PC-9 (cell line): Measurements from ENCODE around the gene TMC2. TPM values are rescaled to one million over a fixed set of nuclear protein-coding genes. Genes with fewer than 3 reads are reported as not detected.

Experiments used
- BruUV-seq: library from RNA; stranded (reverse); fragments of 400-500 nt; replicated peaks from 2 replicates; lab custom pipeline; 2021; lab: Mats Ljungman, UMichigan
- CTCF ChIA-PET: fragments of 300-600 bp; sonication (Branson Sonifier 250); formaldehyde crosslinking; loops from one replicate; lab custom pipeline; 2022; ENCODE audit warnings: antibody characterized with exemption; lab: Charles Lee
- POLR2A ChIA-PET: fragments of 300-600 bp; sonication (Branson Sonifier 250); formaldehyde crosslinking; loops from one replicate; lab custom pipeline; 2022; ENCODE audit warnings: antibody characterized with exemption; ENCODE audit not compliant: unreplicated experiment; lab: Charles Lee
- DNase-seq, 2 experiments: peaks; one replicate each; pipeline versions ENCODE4 v3.0.0 to v3.0.0-alpha.2; 2015 to 2022; ENCODE audit warnings: mixed read lengths in 1 of 2
- H2AFZ ChIP-seq: fragments of 200-600 bp; sonication (generic); 2 replicates; pipeline ENCODE4 v1.8.1; 2017; ENCODE audit warnings: antibody characterized with exemption
- H3F3A ChIP-seq: fragments of 200-600 bp; sonication (generic); 2 replicates; pipeline ENCODE4 v1.8.1; 2017; ENCODE audit warnings: antibody characterized with exemption, mild to moderate bottlenecking, low read depth; ENCODE audit not compliant: insufficient read depth
- H3K27ac ChIP-seq: fragments of 200-600 bp; sonication (generic); 2 replicates; pipeline ENCODE4 v1.6.1; 2016; ENCODE audit warnings: mixed run types
- H3K27me3 ChIP-seq: fragments of 200-600 bp; sonication (generic); 2 replicates; pipeline ENCODE4 v1.6.1; 2016; ENCODE audit warnings: low read depth, mixed run types; ENCODE audit not compliant: insufficient read depth
- H3K36me3 ChIP-seq: fragments of 200-600 bp; sonication (generic); 2 replicates; pipeline ENCODE4 v1.6.1; 2016; ENCODE audit warnings: low read depth, mixed run types
- H3K4me1 ChIP-seq: fragments of 200-600 bp; sonication (generic); replicated peaks from 2 replicates; pipeline ENCODE4 v1.6.1; 2016; ENCODE audit warnings: mixed run types; ENCODE audit not compliant: insufficient read depth
- H3K4me2 ChIP-seq: fragments of 200-600 bp; sonication (generic); 2 replicates; pipeline ENCODE4 v1.6.1; 2017; ENCODE audit warnings: mixed run types
- H3K4me3 ChIP-seq: fragments of 200-600 bp; sonication (generic); 2 replicates; pipeline ENCODE4 v1.6.1; 2016; ENCODE audit warnings: mixed run types
- H3K79me2 ChIP-seq: fragments of 200-600 bp; sonication (generic); 2 replicates; pipeline ENCODE4 v1.6.1; 2017; ENCODE audit warnings: low read depth, mixed run types
- H3K9me2 ChIP-seq: fragments of 200-600 bp; sonication (generic); 2 replicates; pipeline ENCODE4 v1.8.1; 2017; ENCODE audit warnings: mild to moderate bottlenecking; ENCODE audit not compliant: insufficient read depth
- H3K9me3 ChIP-seq: fragments of 200-600 bp; sonication (generic); 2 replicates; pipeline ENCODE4 v1.8.1; 2016; ENCODE audit warnings: low read depth; ENCODE audit not compliant: insufficient read depth
- H4K20me1 ChIP-seq: fragments of 200-600 bp; sonication (generic); 2 replicates; pipeline ENCODE4 v1.8.1; 2017; ENCODE audit not compliant: insufficient read depth
- CTCF ChIP-seq: fragments of 200-600 bp; sonication (generic); conservative IDR thresholded peaks from 2 replicates; pipeline ENCODE4 v1.6.1; 2017; ENCODE audit warnings: mixed run types, antibody characterized with exemption, mild to moderate bottlenecking, moderate library complexity
- EZH2 ChIP-seq: fragments of 200-600 bp; sonication (generic); IDR thresholded peaks from 2 replicates; pipeline ENCODE4 v1.8.0; 2017; ENCODE audit warnings: antibody characterized with exemption, low read depth
- intact Hi-C: fragments of 100-400 bp; cut with micrococcal nuclease; formaldehyde crosslinking; loops from one replicate; pipeline ENCODE4 v1.10.0; 2022; ENCODE audit not compliant: unreplicated experiment
- total RNA-seq: library from RNA; stranded (reverse); gene quantifications from 2 replicates; pipeline ENCODE4 v1.2.3, GENCODE V29; 2021

TMC2 gene
- total RNA-seq, 1 experiment from 2014 or later = not detected

GRCh38 chr20:2603816-2604505 is 67.6 kb downstream of the TMC2 start:
- intact Hi-C loops = no loop called here
- TF ChIP-seq CTCF (no peak), EZH2 (no peak)
- no peak for DNase-seq
- peaks cover 9% of the 10 kb centered on the region; the same call in 1 of the 2 replicates for H3K9me3 ChIP-seq
- H3K4me2 ChIP-seq = no peak overlapping the region
- BruUV-seq = no TSS peak
- no peak overlapping the region for H2AFZ ChIP-seq
- no peaks in the 10 kb centered on the region for H3K79me2 ChIP-seq
- H4K20me1 ChIP-seq = no peaks in the 10 kb centered on the region
- ChIA-PET CTCF (no interaction called here), POLR2A (no interaction called here)
- no peaks in the 10 kb centered on the region; the same call in 1 of the 2 replicates for H3K9me2 ChIP-seq
- no peaks in the 10 kb centered on the region for H3K36me3 ChIP-seq
- H3K4me3 ChIP-seq = no peak overlapping the region
- H3F3A ChIP-seq = no peaks in the 10 kb centered on the region
- H3K27ac ChIP-seq = no peak overlapping the region
- H3K27me3 ChIP-seq = 0 out of 2 replicates have a peak, but pooled peaks cover 7% of the 10 kb centered on the region
- H3K4me1 ChIP-seq = peaks cover 12% of the 10 kb centered on the region; the same call in 1 of the 2 replicates

DNA sequence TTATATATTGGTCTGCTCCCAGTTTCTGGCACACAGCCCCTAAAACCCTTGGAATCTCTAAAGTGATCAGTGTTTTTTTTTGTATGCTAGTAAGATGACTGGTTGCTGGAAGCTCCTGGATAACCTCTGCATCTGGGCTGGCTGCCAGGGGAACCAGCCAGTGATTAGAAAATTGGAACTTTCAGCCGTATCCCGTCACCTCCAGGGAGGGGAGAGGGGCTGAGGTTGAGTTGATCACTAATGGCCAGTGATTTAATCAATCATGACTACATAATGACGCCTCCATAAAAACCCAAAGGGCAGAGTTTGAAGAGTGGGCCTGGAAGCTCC is 68.1 kb downstream of the TMC2 start:
- Histone ChIP-seq H3K27ac (no peak overlapping the region), H3K36me3 (no peaks in the 10 kb centered on the region), H3K9me2 (no peaks in the 10 kb centered on the region; the same call in 1 of the 2 replicates), H3K9me3 (peaks cover 9% of the 10 kb centered on the region; the same call in 1 of the 2 replicates), H3F3A (no peaks in the 10 kb centered on the region), H3K4me1 (peaks cover 12% of the 10 kb centered on the region; the same call in 1 of the 2 replicates), H4K20me1 (no peaks in the 10 kb centered on the region), H3K79me2 (no peaks in the 10 kb centered on the region), H3K27me3 (0 out of 2 replicates have a peak, but pooled peaks cover 11% of the 10 kb centered on the region), H3K4me3 (no peak overlapping the region), H3K4me2 (no peak overlapping the region), H2AFZ (no peak overlapping the region)
- CTCF ChIA-PET = no interaction called here
- no peak for TF ChIP-seq CTCF
- TF ChIP-seq EZH2 = no peak
- DNase-seq = no peak
- no TSS peak for BruUV-seq
- POLR2A ChIA-PET = no interaction called here
- intact Hi-C loops = no loop called here

DNA sequence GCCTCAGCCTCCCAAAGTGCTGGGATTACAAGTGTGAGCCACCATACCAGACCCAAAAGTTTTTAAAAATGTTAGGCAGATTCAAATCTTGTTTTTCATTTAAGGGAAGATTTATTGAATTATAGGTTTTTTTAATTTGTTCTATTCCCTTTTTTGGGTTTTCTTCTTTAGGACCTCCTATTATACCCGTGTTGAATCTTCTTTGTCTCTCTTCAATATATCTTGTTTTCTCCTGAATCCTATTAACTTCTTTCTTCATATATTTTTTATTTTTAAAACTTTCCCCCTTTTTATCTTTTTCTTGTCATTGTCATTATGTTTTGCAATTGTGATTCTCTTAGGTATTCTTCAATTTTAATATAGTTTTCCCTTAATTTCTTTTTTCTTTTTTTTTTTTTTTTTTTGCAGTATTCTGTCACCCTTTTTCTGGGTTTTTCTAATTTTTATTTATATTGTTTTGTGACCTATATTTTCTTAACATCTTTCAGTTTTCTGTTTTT is 70.2 kb downstream of the TMC2 start:
- no TSS peak for BruUV-seq
- Histone ChIP-seq H3K9me2 (no peaks in the 10 kb centered on the region), H2AFZ (no peak overlapping the region), H3K27me3 (peaks cover 21% of the 10 kb centered on the region; the same call in 1 of the 2 replicates), H3F3A (no peaks in the 10 kb centered on the region), H3K36me3 (no peaks in the 10 kb centered on the region), H3K79me2 (no peaks in the 10 kb centered on the region), H4K20me1 (no peaks in the 10 kb centered on the region), H3K4me2 (no peak overlapping the region), H3K4me1 (peaks cover 12% of the 10 kb centered on the region; the same call in 1 of the 2 replicates), H3K9me3 (peaks cover 9% of the 10 kb centered on the region; the same call in 1 of the 2 replicates), H3K4me3 (no peak overlapping the region), H3K27ac (no peak overlapping the region)
- ChIA-PET CTCF (no interaction called here), POLR2A (no interaction called here)
- DNase-seq = no peak
- intact Hi-C loops = no loop called here
- TF ChIP-seq EZH2 (no peak), CTCF (no peak)
